ENCODE data around the gene SP7. TPM values are rescaled to one million over a fixed set of nuclear protein-coding genes. Genes with fewer than 3 reads are reported as not detected.

Gene SP7
- not detected in 2 replicates for total RNA-seq

DNA sequence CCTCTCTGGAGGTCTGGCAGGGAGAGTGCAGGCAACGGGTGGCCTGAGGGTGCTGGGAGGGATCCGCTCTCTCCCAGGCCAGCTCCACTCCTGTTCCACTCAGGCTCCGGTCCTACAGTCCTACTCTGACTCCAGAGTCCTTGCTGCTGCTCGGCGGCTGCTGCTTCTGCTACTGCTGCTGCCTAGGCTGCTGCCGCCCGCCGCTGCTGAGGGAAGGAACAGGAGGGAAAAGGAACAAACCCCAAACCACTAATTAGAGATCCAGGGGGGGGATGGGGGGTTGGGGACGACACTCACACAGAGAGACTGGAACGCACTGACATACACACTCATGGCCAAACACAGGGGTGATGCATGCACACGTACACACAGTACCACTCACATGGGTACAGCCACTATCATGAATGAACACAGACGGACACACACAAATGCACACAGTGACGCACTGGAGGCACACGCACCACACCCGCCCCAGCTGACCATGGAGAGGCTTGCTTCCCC is at the start of gene SP7:
TSS of gene SP7 (minus strand) at position 174 of the 501 bp plus-strand sequence. CDS start 708 bp downstream, outside the sequence.

DNA sequence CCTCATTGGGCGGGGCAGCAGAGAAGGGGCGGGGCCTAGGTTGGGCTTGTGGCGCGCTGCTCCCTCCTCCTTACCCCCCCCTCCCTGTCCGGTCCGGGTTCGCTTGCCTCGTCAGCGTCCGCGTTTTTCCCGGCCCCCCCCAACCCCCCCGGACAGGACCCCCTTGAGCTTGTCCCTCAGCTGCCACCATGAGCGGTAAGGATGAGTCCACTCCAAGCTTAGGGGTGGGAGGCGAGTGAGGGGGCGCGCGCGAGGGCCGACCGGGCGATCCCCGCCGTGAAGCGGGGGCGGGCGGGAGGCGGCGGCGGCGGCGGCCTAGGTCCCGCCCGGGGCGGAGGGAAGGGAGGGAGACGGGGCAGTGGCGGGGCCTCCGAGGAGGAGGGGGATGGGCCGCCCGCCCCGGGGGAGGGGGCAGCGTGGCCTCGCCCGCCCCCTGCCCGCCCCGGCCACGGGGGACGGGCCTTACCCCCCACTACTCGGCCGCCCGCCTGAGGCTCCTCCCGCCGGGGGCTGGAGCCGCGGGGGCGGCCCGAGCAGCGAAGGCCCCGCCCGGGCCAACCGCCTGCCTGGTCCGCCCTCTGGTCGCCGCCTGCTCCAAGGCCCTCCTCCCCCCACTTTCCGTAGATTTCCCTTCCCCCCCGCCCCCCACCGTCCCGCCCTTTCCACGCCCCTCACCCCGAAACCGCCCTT is 44.1 kb upstream of the SP7 start, which contains the start of gene SP1:
TSS of gene SP1 (plus strand) at position 73 of the 690 bp plus-strand sequence. CDS start at position 189, 116 bp downstream.

DNA sequence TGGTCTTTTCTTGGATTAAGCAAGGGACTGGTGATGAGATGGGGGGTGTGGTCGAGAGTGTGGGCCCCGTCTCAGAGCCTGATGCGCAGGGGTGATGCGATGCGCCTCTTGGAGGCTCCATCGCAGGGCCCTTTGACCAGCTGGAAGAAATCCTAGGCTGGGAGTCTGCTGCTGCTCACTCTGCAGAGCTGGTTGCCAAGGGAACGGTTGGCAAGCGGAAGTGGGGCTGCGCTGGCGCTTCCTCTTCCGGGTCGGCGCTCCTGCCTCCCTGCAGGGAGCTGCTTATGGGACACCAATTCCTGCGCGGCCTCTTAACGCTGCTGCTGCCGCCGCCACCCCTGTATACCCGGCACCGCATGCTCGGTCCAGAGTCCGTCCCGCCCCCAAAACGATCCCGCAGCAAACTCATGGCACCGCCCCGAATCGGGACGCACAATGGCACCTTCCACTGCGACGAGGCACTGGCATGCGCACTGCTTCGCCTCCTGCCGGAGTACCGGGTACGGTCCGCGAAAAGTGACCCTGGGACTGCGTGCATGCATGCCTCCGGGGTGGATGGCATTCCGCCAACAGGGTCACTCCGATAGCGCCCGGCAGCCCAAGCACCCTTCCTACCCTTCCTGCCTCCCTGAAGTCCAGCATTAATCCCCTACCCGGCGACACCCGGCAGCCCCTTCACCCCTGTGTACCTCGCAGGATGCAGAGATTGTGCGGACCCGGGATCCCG is 36.5 kb downstream of the SP7 start, which contains the start of gene MYG1:
TSS of gene MYG1 (plus strand) at position 242 of the 727 bp plus-strand sequence. CDS start at position 285, 43 bp downstream.

DNA sequence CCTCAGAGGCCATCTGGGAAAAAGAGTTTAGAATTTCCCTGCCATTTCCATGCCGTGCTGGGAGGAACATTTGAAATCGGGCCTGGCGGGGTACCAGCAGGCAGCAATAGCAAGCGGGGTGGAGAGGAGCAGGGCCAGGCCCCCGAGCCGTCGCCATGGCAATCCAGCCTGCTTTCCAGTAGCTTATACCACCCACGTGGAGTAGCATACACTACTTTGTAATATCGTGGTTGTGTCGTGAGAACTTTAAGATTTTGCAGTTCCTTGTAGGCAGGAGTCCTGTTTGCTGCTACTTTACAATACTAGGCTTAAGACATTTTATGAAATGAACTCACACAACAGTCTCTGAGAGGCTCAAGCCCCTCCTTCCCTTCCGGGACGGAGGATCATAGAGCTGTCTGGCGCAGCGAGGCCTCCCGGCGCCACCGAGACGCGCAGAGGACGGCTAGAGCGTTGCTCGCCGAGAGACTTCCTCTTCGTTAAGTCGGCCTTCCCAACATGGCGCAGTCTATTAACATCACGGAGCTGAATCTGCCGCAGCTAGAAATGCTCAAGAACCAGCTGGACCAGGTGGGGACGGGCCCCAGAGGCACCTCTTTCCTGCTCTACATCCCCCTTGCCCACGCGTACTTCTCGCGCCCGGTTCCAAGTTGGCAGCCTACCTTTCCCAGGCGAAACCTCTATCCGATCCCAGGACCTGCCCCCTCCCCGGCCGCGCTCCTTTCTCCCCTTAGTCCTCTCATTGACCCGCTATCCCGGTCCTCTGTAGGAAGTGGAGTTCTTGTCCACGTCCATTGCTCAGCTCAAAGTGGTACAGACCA is 40.9 kb downstream of the SP7 start, which contains the start of gene PFDN5:
TSS of gene PFDN5 (plus strand) at position 473 of the 821 bp plus-strand sequence. CDS start at position 499, 26 bp downstream.

Other genes starting within 250 kb of the SP7 start
- gene IGFBP6, start 238.7 kb downstream of the SP7 start, total RNA-seq = 45.4 and 101 TPM in 2 replicates
- not detected in 2 replicates for gene SOAT2, start 232.9 kb downstream of the SP7 start, total RNA-seq
- 12.6 and 18.1 TPM in 2 replicates for gene ZNF740, start 155.6 kb downstream of the SP7 start, total RNA-seq
- gene CSAD, start 155.4 kb downstream of the SP7 start, total RNA-seq = 3.9 and 14.9 TPM in 2 replicates
- gene ITGB7, start 129.1 kb downstream of the SP7 start, total RNA-seq = not detected in 2 replicates
- 21.1 and 36.9 TPM in 2 replicates for gene RARG, start 104.1 kb downstream of the SP7 start, total RNA-seq
- gene ESPL1, start 68.1 kb downstream of the SP7 start, total RNA-seq = 7.7 and 9.8 TPM in 2 replicates
- gene PFDN5, start 40.8 kb downstream of the SP7 start, total RNA-seq = 210 and 446 TPM in 2 replicates
- 42.8 and 49.6 TPM in 2 replicates for gene MYG1, start 36.7 kb downstream of the SP7 start, total RNA-seq
- gene AAAS, start 14.7 kb downstream of the SP7 start, total RNA-seq = 53.0 and 64.9 TPM in 2 replicates
- 41.6 and 57.5 TPM in 2 replicates for gene SP1, start 43.8 kb upstream of the SP7 start, total RNA-seq
- gene AMHR2, start 87.5 kb upstream of the SP7 start, total RNA-seq = not detected in 2 replicates
- 39.3 and 50.6 TPM in 2 replicates for gene PRR13, start 105.4 kb upstream of the SP7 start, total RNA-seq
- 315 and 399 TPM in 2 replicates for gene PCBP2, start 115.7 kb upstream of the SP7 start, total RNA-seq
- 13.4 and 34.5 TPM in 2 replicates for gene MAP3K12, start 163.1 kb upstream of the SP7 start, total RNA-seq
- 58.5 and 97.3 TPM in 2 replicates for gene TARBP2, start 164.9 kb upstream of the SP7 start, total RNA-seq
- not detected in 2 replicates for gene NPFF, start 171.1 kb upstream of the SP7 start, total RNA-seq